HepG2 (cell line): ENCODE measurements around the gene CCND2. TPM values are rescaled to one million over a fixed set of nuclear protein-coding genes. Genes with fewer than 3 reads are reported as not detected.

ENCODE experiments used
- ATAC-seq: fragments of 200-7000 bp; cut with Tn5 transposase; 3 replicates; pipeline ENCODE4 v1.9.1; 2020; ENCODE audit warnings: mild to moderate bottlenecking, moderate library complexity
- BruUV-seq: library from RNA; stranded (reverse); fragments of 400-500 nt; replicated peaks from 2 replicates; lab custom pipeline; 2021; lab: Mats Ljungman, UMichigan
- CTCF ChIA-PET: fragments of 300-600 bp; formaldehyde crosslinking; extraction: SDS; loops from one replicate; lab custom pipeline; 2021; ENCODE audit warnings: low total read pairs, inconsistent platforms, low intra/inter-chr PET ratio; lab: Yijun Ruan, JAX
- POLR2A ChIA-PET: fragments of 350-600 bp; sonication (Branson Sonifier 250); formaldehyde crosslinking; loops from one replicate; lab custom pipeline; 2020; ENCODE audit warnings: antibody characterized with exemption, inconsistent platforms; lab: Yijun Ruan, JAX
- DNase-seq: peaks from one replicate; pipeline ENCODE4 v3.0.0-alpha.2; 2015; ENCODE audit warnings: low spot score
- FAIRE-seq: peaks from 3 replicates; lab custom pipeline; 2011; peaks lifted over from hg19 to GRCh38; lab: Jason Lieb, UNC
- H2AFZ ChIP-seq: one replicate; pipeline ENCODE4 v1.6.1; 2011; ENCODE audit warnings: low read length, inconsistent platforms
- H3K27ac ChIP-seq: fragments of 300-600 bp; 3 replicates; pipeline ENCODE4 v1.8.0; 2011; ENCODE audit warnings: mixed run types, mild to moderate bottlenecking, mixed read lengths, low read length, inconsistent platforms; ENCODE audit not compliant: insufficient read depth; ENCODE audit errors: extremely low read length
- H3K27me3 ChIP-seq, 2 experiments: fragments of 200-600 bp in 1 of 2; 2 replicates in 1 of 2; 3 replicates in 1 of 2; pipeline versions ENCODE4 v1.6.0 to v1.8.0; 2011; ENCODE audit warnings: low read length in 2 of 2, mild to moderate bottlenecking in 2 of 2, moderate library complexity in 2 of 2, inconsistent platforms in 1 of 2; ENCODE audit not compliant: insufficient read depth in 2 of 2, control insufficient read depth in 1 of 2
- H3K36me3 ChIP-seq, 2 experiments: fragments of 200-600 bp in 1 of 2; replicated peaks in 1 of 2; 2 replicates in 1 of 2; 3 replicates in 1 of 2; pipeline versions ENCODE4 v1.5.1 to v1.8.0; 2011; ENCODE audit warnings: low read length in 2 of 2, inconsistent platforms in 1 of 2; ENCODE audit not compliant: insufficient read depth in 2 of 2, control insufficient read depth in 1 of 2
- H3K4me1 ChIP-seq: 2 replicates; pipeline ENCODE4 v1.5.1; 2012; ENCODE audit warnings: low read length, inconsistent platforms; ENCODE audit not compliant: insufficient read depth
- H3K4me2 ChIP-seq: 2 replicates; pipeline ENCODE4 v1.6.0; 2011; ENCODE audit warnings: low read depth, low read length, inconsistent platforms
- H3K4me3 ChIP-seq, 3 experiments: fragments of 200-600 bp in 1 of 3; sonication (generic), shearing (Covaris generic) in 1 of 3; replicated peaks in 1 of 3; 2 replicates each; pipeline ENCODE4 v1.5.1; 2011 to 2016; ENCODE audit warnings: low read length in 3 of 3, inconsistent platforms in 2 of 3, low read depth in 2 of 3, mild to moderate bottlenecking in 2 of 3, control low read depth in 1 of 3, mixed read lengths in 1 of 3; ENCODE audit not compliant: insufficient read depth in 1 of 3
- H3K79me2 ChIP-seq: one replicate; pipeline ENCODE4 v1.6.1; 2011; ENCODE audit warnings: low read length, inconsistent platforms; ENCODE audit not compliant: insufficient read depth
- H3K9ac ChIP-seq: 2 replicates; pipeline ENCODE4 v1.6.0; 2011; ENCODE audit warnings: mild to moderate bottlenecking, low read depth, low read length, inconsistent platforms; ENCODE audit not compliant: insufficient read depth
- H3K9me3 ChIP-seq: 2 replicates; pipeline ENCODE4 v1.5.1; 2012; ENCODE audit warnings: mild to moderate bottlenecking, low read length
- H4K20me1 ChIP-seq: 2 replicates; pipeline ENCODE4 v1.6.0; 2011; ENCODE audit warnings: inconsistent platforms, mild to moderate bottlenecking, low read length, moderate library complexity; ENCODE audit not compliant: insufficient read depth
- CEBPB ChIP-seq: IDR thresholded peaks from 2 replicates; pipeline ENCODE4 v1.6.1; 2011; ENCODE audit warnings: low read depth, low read length, improper control_type of control experiment, borderline replicate concordance
- ELF1 ChIP-seq: sonication (generic); formaldehyde crosslinking; IDR thresholded peaks from 2 replicates; pipeline ENCODE4 v1.4.0; 2020; ENCODE audit warnings: missing genetic modification reagents
- FOSL2 ChIP-seq: sonication (generic); formaldehyde crosslinking; IDR thresholded peaks from 2 replicates; pipeline ENCODE4 v1.4.0; 2020; ENCODE audit warnings: missing genetic modification reagents
- FOXC1 ChIP-seq: sonication (generic); formaldehyde crosslinking; IDR thresholded peaks from 2 replicates; pipeline ENCODE4 v1.8.0; 2022; ENCODE audit warnings: mild to moderate bottlenecking, missing genetic modification reagents, borderline replicate concordance
- HNRNPLL ChIP-seq: fragments of 200-400 bp; formaldehyde crosslinking; IDR thresholded peaks from 2 replicates; pipeline ENCODE4 v1.6.1; 2017; ENCODE audit warnings: mild to moderate bottlenecking, low read depth, low read length; ENCODE audit not compliant: poor library complexity, severe bottlenecking
- MEIS1 ChIP-seq: sonication (generic); formaldehyde crosslinking; IDR thresholded peaks from 2 replicates; pipeline ENCODE4 v1.9.0; 2021; ENCODE audit warnings: mild to moderate bottlenecking, missing genetic modification reagents, moderate library complexity, borderline replicate concordance
- MTF1 ChIP-seq: sonication (generic); formaldehyde crosslinking; IDR thresholded peaks from 2 replicates; pipeline ENCODE4 v1.5.0; 2020; ENCODE audit warnings: missing genetic modification reagents
- ZBED4 ChIP-seq: sonication (generic); formaldehyde crosslinking; IDR thresholded peaks from 2 replicates; pipeline ENCODE4 v1.4.0; 2020; ENCODE audit warnings: missing genetic modification reagents, borderline replicate concordance
- ZGPAT ChIP-seq: IDR thresholded peaks from 2 replicates; pipeline ENCODE4 v1.6.1; 2016; ENCODE audit warnings: mild to moderate bottlenecking
- ZIK1 ChIP-seq: sonication (generic); formaldehyde crosslinking; IDR thresholded peaks from 2 replicates; pipeline ENCODE4 v1.5.0; 2020; ENCODE audit warnings: mild to moderate bottlenecking, low read depth, missing genetic modification reagents, borderline replicate concordance
- ZNF362 ChIP-seq: sonication (generic); formaldehyde crosslinking; IDR thresholded peaks from 2 replicates; pipeline ENCODE4 v1.4.0; 2020; ENCODE audit warnings: missing genetic modification reagents, mild to moderate bottlenecking, borderline replicate concordance
- ZSCAN21 ChIP-seq: sonication (generic); formaldehyde crosslinking; IDR thresholded peaks from 2 replicates; pipeline ENCODE4 v1.8.0; 2022; ENCODE audit warnings: mild to moderate bottlenecking, missing genetic modification reagents, moderate library complexity, borderline replicate concordance
- ZSCAN5A ChIP-seq: sonication (generic); formaldehyde crosslinking; IDR thresholded peaks from 2 replicates; pipeline ENCODE4 v1.8.0; 2022; ENCODE audit warnings: mild to moderate bottlenecking, missing genetic modification reagents, borderline replicate concordance
- WGBS: methylation state at CpG from one replicate; pipeline ENCODE4 v1.1.6; 2017; ENCODE audit warnings: low lambda C conversion rate; 5-methylcytosine and 5-hydroxymethylcytosine counted together
- in situ Hi-C: cut with HindIII; loops from 2 replicates; pipeline ENCODE4 v1.10.0; 2017; ENCODE audit warnings: low pct_unique_long_range_greater_than_20kb; ENCODE audit not compliant: extremely low pct_ligation_motif_present
- intact Hi-C: fragments of 100-400 bp; cut with micrococcal nuclease; formaldehyde crosslinking; loops from one replicate; pipeline ENCODE4 v1.10.0; 2022; ENCODE audit not compliant: unreplicated experiment
- polyA plus RNA-seq, 8 experiments: library from polyadenylated mRNA; depleted of rRNA in 3 of 8; stranded (reverse) in 7 of 8; unstranded in 1 of 8; fragments of >200 nt; fragmentation: Illumina TruSeq in 4 of 8; extraction: Trizol in 4 of 8; gene quantifications; 2 replicates each; pipeline versions ENCODE4 v1.2.1 to v1.2.3, GENCODE V29; 2011 to 2016; ENCODE audit warnings: low read depth in 4 of 8, missing spikeins in 1 of 8, mixed read lengths in 1 of 8; ENCODE audit not compliant: insufficient read depth in 1 of 8
- total RNA-seq, 5 experiments: library from RNA; depleted of rRNA; stranded (reverse); fragments of >200 nt; fragmentation: Illumina TruSeq; extraction: Trizol; gene quantifications; 2 replicates each; pipeline ENCODE4 v1.2.3, GENCODE V29; 2016; ENCODE audit warnings: low read depth in 1 of 5

The CCND2 gene
- total and polyA plus RNA-seq, 2 of the 13 experiments (the other 11 are each of a cell fraction or from before 2014, with no cell fraction given) = 0.61 to 1.4 TPM

GRCh38 chr12:4246116-4246515 is 27.4 kb upstream of the CCND2 start:
- no peak for ATAC-seq

More at GRCh38 chr12:4246116-4246515, 27.4 kb upstream of the CCND2 start:
- POLR2A ChIA-PET = no interaction called here
- no peaks in the 10 kb centered on the region for H4K20me1 ChIP-seq
- no peak for TF ChIP-seq ZIK1 (CRISPR knock-in tag)
- no peak for TF ChIP-seq ZSCAN5A
- TF ChIP-seq HNRNPLL = no peak
- TF ChIP-seq ZGPAT (CRISPR knock-in tag) = no peak
- TF ChIP-seq ZBED4 (CRISPR knock-in tag) = no peak
- no peak for TF ChIP-seq FOSL2 (CRISPR knock-in tag)
- TF ChIP-seq ELF1 (CRISPR knock-in tag) = no peak
- no peak for TF ChIP-seq ZSCAN21 (CRISPR knock-in tag)
- TF ChIP-seq ZNF362 (CRISPR knock-in tag) = no peak
- TF ChIP-seq MEIS1 (CRISPR knock-in tag) = no peak
- TF ChIP-seq CEBPB = no peak
- no peak for TF ChIP-seq FOXC1
- no peak for TF ChIP-seq MTF1 (CRISPR knock-in tag)
- TF ChIP-seq, all 625 proteins: peak for 0
- BruUV-seq = no TSS peak
- DNase-seq = no peak
- Histone ChIP-seq H3K4me1 (no peaks in the 10 kb centered on the region), H2AFZ (no peak overlapping the region), H3K4me2 (no peak overlapping the region), H3K27me3 (peaks cover 7 to 47% of the 10 kb centered on the region in 2 experiments; a peak in 3 of 5 replicates), H3K27ac (no peak overlapping the region), H3K79me2 (no peaks in the 10 kb centered on the region), H3K4me3 (no peak overlapping the region), H3K9me3 (no peaks in the 10 kb centered on the region), H3K36me3 (no peaks in the 10 kb centered on the region), H3K9ac (no peak overlapping the region)
- CTCF ChIA-PET = no interaction called here
- WGBS = 25% methylated on average over 5 of the region's 5 CpGs
- in situ Hi-C loops (no loop called here), intact Hi-C loops (no loop called here)
- FAIRE-seq = no peak
